ENCODE measurements around the gene PPIF.

- TF ChIP-seq CTCF (IDR thresholded peaks at IDR 0.05; ENCODE audit: extremely low read depth in 1 of 2, insufficient read depth in 1 of 2, low read depth in 1 of 2, low read length in 2 of 2) (no peak), POLR2A (IDR thresholded peaks at IDR 0.05; ENCODE audit: low read depth, low read length) (no peak), FOS (IDR thresholded peaks at IDR 0.05; ENCODE audit: borderline replicate concordance, insufficient read depth, low read length) (no peak), EZH2 (IDR thresholded peaks at IDR 0.05; ENCODE audit: borderline replicate concordance, low read depth, low read length, severe bottlenecking) (no peak)
Measured at GRCh38 chr10:79313320-79313719, 33.9 kb upstream of the PPIF start.
